ENCODE measurements around the gene PAK1IP1.
"Not testable (repeated sequence)": the region's sequence is repeated elsewhere in the genome, so short reads cannot be mapped to it uniquely, and the experiment has no call there.

The PAK1IP1 gene

GRCh38 chr6:10694302-10695085 is at the start of gene PAK1IP1, which contains the start of gene C6orf52:
Gene PAK1IP1 (plus strand): TSS chr6:10694972. CDS start chr6:10694986, 14 bp downstream.
Gene C6orf52 (minus strand): TSS chr6:10694616. CDS start chr6:10687550, 7,066 bp downstream.
- DNase-seq (ENCODE audit: low read depth, low spot score) = peak; percentile 97

GRCh38 chr6:10655508-10656055 is 39.2 kb upstream of the PAK1IP1 start:
- DNase-seq (ENCODE audit: low read depth, low spot score) = no peak

GRCh38 chr6:10658910-10659698 is 35.7 kb upstream of the PAK1IP1 start:
- no peak for DNase-seq (ENCODE audit: low read depth, low spot score)

GRCh38 chr6:10659699-10660348 is 34.9 kb upstream of the PAK1IP1 start:
- DNase-seq (ENCODE audit: low read depth, low spot score) = no peak

GRCh38 chr6:10660431-10661191 is 34.2 kb upstream of the PAK1IP1 start:
- not testable (repeated sequence) for DNase-seq (ENCODE audit: low read depth, low spot score)

- no peak for DNase-seq (ENCODE audit: low read depth, low spot score)
These were observed 32.6 kb upstream of the PAK1IP1 start for GRCh38 chr6:10662207-10662606.

GRCh38 chr6:10662742-10663141 is 32.0 kb upstream of the PAK1IP1 start:
- no peak for DNase-seq (ENCODE audit: low read depth, low spot score)

GRCh38 chr6:10665595-10665994 is 29.2 kb upstream of the PAK1IP1 start:
- DNase-seq (ENCODE audit: low read depth, low spot score) = not testable (repeated sequence)

- no peak for DNase-seq (ENCODE audit: low read depth, low spot score)
These were observed 26.4 kb upstream of the PAK1IP1 start for GRCh38 chr6:10668126-10668917.

GRCh38 chr6:10676403-10676802 is 18.4 kb upstream of the PAK1IP1 start:
- no peak for DNase-seq (ENCODE audit: low read depth, low spot score)

- DNase-seq (ENCODE audit: low read depth, low spot score) = no peak
These were observed 16.3 kb upstream of the PAK1IP1 start for GRCh38 chr6:10678456-10678855.

- DNase-seq (ENCODE audit: low read depth, low spot score) = no peak
These were observed 13.0 kb upstream of the PAK1IP1 start for GRCh38 chr6:10681795-10682194.

- no peak for DNase-seq (ENCODE audit: low read depth, low spot score)
These were observed 12.3 kb upstream of the PAK1IP1 start for GRCh38 chr6:10682355-10682988.

GRCh38 chr6:10684618-10685017 is 10.2 kb upstream of the PAK1IP1 start:
- DNase-seq (ENCODE audit: low read depth, low spot score) = no peak

GRCh38 chr6:10685092-10685915 is 9.5 kb upstream of the PAK1IP1 start:
- no peak for DNase-seq (ENCODE audit: low read depth, low spot score)

GRCh38 chr6:10686901-10687300 is 7.9 kb upstream of the PAK1IP1 start:
- DNase-seq (ENCODE audit: low read depth, low spot score) = no peak

- DNase-seq (ENCODE audit: low read depth, low spot score) = no peak
These were observed 7.2 kb upstream of the PAK1IP1 start for GRCh38 chr6:10687582-10687981.

- peak; percentile 24 for DNase-seq (ENCODE audit: low read depth, low spot score)
These were observed 3.9 kb upstream of the PAK1IP1 start for GRCh38 chr6:10690651-10691445.
